NCI-H2029 treated with DMSO at 0.1 percent for 48 hours (cell line): ENCODE measurements around the gene C9orf85.
"Not testable (repeated sequence)": the region's sequence is repeated elsewhere in the genome, so short reads cannot be mapped to it uniquely, and the experiment has no call there.

Experiments
- DNase-seq: peaks from one replicate; lab custom pipeline; 2025; lab: John Stamatoyannopoulos, UW

Gene C9orf85

GRCh38 chr9:72007726-72008125, 96.3 kb downstream of the C9orf85 start:
- DNase-seq = not testable (repeated sequence)

GRCh38 chr9:72012646-72013045, 101.2 kb downstream of the C9orf85 start:
- DNase-seq = no peak

DNA sequence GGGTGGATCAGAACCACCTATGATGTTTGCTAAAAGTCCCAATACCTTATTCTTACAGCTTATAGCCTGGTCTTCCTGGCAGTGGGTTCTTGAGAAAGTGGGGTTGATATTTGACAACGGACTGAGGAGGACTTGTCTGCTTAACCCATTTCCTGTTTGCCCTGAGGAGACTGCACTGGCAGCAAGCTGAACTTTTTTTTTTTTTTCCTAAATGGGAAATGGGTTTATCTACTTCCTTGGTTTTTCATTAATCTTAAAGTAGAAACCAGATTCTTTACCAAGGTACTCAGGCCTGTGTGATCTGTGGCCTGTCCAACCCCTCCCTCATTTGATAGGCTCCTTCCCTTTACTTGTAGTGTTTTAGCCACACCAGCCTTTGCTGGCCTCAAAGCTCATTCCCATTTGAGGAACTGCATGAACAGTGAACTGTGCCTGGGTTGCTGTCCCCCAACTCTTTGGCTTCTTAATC, 101.9 kb downstream of the C9orf85 start:
- DNase-seq = no peak

GRCh38 chr9:72022841-72023240, 111.4 kb downstream of the C9orf85 start:
- no peak for DNase-seq
